ENCODE measurements around the gene ATP5ME. TPM values are rescaled to one million over a fixed set of nuclear protein-coding genes. Genes with fewer than 3 reads are reported as not detected.

Gene ATP5ME
- total RNA-seq (2013), result 369 TPM
- polyA plus RNA-seq (100 to 1,000 TPM; 163 to 397 (median 367) TPM), polyA minus RNA-seq (83.5 and 133 TPM in 2 replicates), total RNA-seq (6.8 to 36.1 (median 27.5) reads per million in 11 experiments)

GRCh38 chr4:674172-675035, at the start of gene ATP5ME, which contains the start of gene MYL5:
Gene ATP5ME (minus strand): TSS chr4:674276. CDS start chr4:674247, 29 bp downstream.
Gene MYL5 (plus strand): TSS chr4:674542. CDS start chr4:678027, 3,485 bp downstream.
- peaks cover 2 to 6% (median 5%) of the 10 kb centered on the region in 3 donors for H3K27me3 Mint-ChIP-seq (ENCODE audit: low read depth in 3 of 3)
- no peaks in the 10 kb centered on the region for H3K27me3 ChIP-seq (ENCODE audit: control insufficient read depth in 2 of 2, insufficient read depth in 2 of 2, low read length in 2 of 2)
- WGBS (ENCODE audit: insufficient coverage), result under 1% methylated on average over 82 of the region's 84 CpGs

More at GRCh38 chr4:674172-675035, at the start of gene ATP5ME, which contains the start of gene MYL5:
- H4K20me1 ChIP-seq (ENCODE audit: insufficient read depth, low read length), result no peaks in the 10 kb centered on the region
- H3K4me1 ChIP-seq (ENCODE audit: control insufficient read depth in 1 of 2, insufficient read depth in 2 of 2, low read length in 2 of 2), result peaks cover 19 to 23% of the 10 kb centered on the region in 2 donors
- intact Hi-C loops (cut with micrococcal nuclease), result loop anchor here (5.0 to 10.0 kb wide), 2 partner anchors 33 to 180 kb away; partner anchors contain the start of genes PCGF3 (in 1 of the 2), PIGG (in 1 of the 2) and ZNF721 (in 1 of the 2)
- DNase-seq, result peak; percentile 94 to 96 (median 96)
- H2AFZ ChIP-seq (ENCODE audit: insufficient read depth, low read depth, low read length, poor library complexity, severe bottlenecking), result peak within 1 kb of the TSS; percentile 94
- peak within 1 kb of the TSS; percentile 77 to 92 (median 84) for H3K4me3 ChIP-seq (replicated peaks in 1 of 3; ENCODE audit: low read depth in 2 of 3, low read length in 3 of 3)
- peaks cover 20% of the 10 kb centered on the region for H3K79me2 ChIP-seq (ENCODE audit: insufficient read depth, low read length)
- H3K4me1 Mint-ChIP-seq, result peaks cover 13% of the 10 kb centered on the region
- peak within 1 kb of the TSS; percentile 75 for H3K4me2 ChIP-seq (replicated peaks; ENCODE audit: extremely low read depth, low read length, poor library complexity, severe bottlenecking)
- H3K9ac ChIP-seq (ENCODE audit: insufficient read depth, low read length, poor library complexity, severe bottlenecking), result peak within 1 kb of the TSS; percentile 98
- H3K4me3 Mint-ChIP-seq, result peak within 1 kb of the TSS; percentile 77 to 86
- H3K36me3 Mint-ChIP-seq, result peaks cover 22 to 29% of the 10 kb centered on the region in 2 donors
- TF ChIP-seq CTCF (IDR thresholded peaks at IDR 0.05), result peak; percentile 93
- H3K27ac ChIP-seq (ENCODE audit: low read depth in 1 of 2, low read length in 2 of 2), result peak within 1 kb of the TSS; percentile 56 to 96
- peak within 1 kb of the TSS; percentile 82 to 92 (median 85) for H3K27ac Mint-ChIP-seq
- H3K9me3 Mint-ChIP-seq, result no peaks in the 10 kb centered on the region
- H3K36me3 ChIP-seq (replicated peaks in 1 of 2; ENCODE audit: control insufficient read depth in 1 of 2, insufficient read depth in 2 of 2, low read length in 2 of 2), result peaks cover 12 to 20% of the 10 kb centered on the region in 2 donors
- H3K9me3 ChIP-seq (replicated peaks in 1 of 2; ENCODE audit: control insufficient read depth in 1 of 2, insufficient read depth in 1 of 2, low read length in 2 of 2), result no peaks in the 10 kb centered on the region
